AG04450 (cell line): ENCODE results near the gene POLD2. TPM values are rescaled to one million over a fixed set of nuclear protein-coding genes. Genes with fewer than 3 reads are reported as not detected.

ENCODE experiments used
- CTCF ChIA-PET: fragments of 300-600, 350-600 bp; formaldehyde crosslinking; extraction: SDS; loops from one replicate; lab custom pipeline; 2022; ENCODE audit warnings: antibody characterized with exemption, inconsistent platforms; lab: Charles Lee
- POLR2A ChIA-PET: fragments of 350-600 bp; formaldehyde crosslinking; extraction: SDS; loops from one replicate; lab custom pipeline; 2021; ENCODE audit warnings: antibody characterized with exemption, inconsistent platforms; lab: Yijun Ruan, JAX
- DNase-seq: peaks from one replicate; pipeline ENCODE4 v3.0.0-alpha.2; 2011; ENCODE audit warnings: low read depth, low spot score
- H3K27ac ChIP-seq: one replicate; pipeline ENCODE4 v1.5.1; 2012; ENCODE audit warnings: low read depth, low read length, control low read depth
- H3K27me3 ChIP-seq: one replicate; pipeline ENCODE4 v1.6.0; 2012; ENCODE audit warnings: low read length; ENCODE audit not compliant: control insufficient read depth, insufficient read depth
- H3K4me3 ChIP-seq: 2 replicates; pipeline ENCODE4 v1.5.1; 2011; ENCODE audit warnings: mild to moderate bottlenecking, low read depth, low read length, control low read depth
- H3K9me3 ChIP-seq: 2 replicates; pipeline ENCODE4 v1.5.1; 2012; ENCODE audit warnings: low read length; ENCODE audit not compliant: control insufficient read depth, insufficient read depth
- polyA plus RNA-seq: library from polyadenylated mRNA; depleted of rRNA; stranded (reverse); fragments of >200 nt; gene quantifications from 2 replicates; pipeline ENCODE4 v1.2.3, GENCODE V29; 2011
- TF ChIP-seq, protein P1 (sequence below): IDR thresholded peaks from 2 replicates; pipeline ENCODE4 v1.5.1; 2011; ENCODE audit warnings: low read depth, low read length, control low read depth, inconsistent platforms

POLD2 gene
- polyA plus RNA-seq, 1 experiment, result 64.8 TPM

- POLR2A ChIA-PET, result no interaction called here
- no peak for DNase-seq
- CTCF ChIA-PET, result no interaction called here
- H3K4me3 ChIP-seq, result no peak overlapping the region
- H3K27me3 ChIP-seq, result no peaks in the 10 kb centered on the region
- TF ChIP-seq, protein P1, sequence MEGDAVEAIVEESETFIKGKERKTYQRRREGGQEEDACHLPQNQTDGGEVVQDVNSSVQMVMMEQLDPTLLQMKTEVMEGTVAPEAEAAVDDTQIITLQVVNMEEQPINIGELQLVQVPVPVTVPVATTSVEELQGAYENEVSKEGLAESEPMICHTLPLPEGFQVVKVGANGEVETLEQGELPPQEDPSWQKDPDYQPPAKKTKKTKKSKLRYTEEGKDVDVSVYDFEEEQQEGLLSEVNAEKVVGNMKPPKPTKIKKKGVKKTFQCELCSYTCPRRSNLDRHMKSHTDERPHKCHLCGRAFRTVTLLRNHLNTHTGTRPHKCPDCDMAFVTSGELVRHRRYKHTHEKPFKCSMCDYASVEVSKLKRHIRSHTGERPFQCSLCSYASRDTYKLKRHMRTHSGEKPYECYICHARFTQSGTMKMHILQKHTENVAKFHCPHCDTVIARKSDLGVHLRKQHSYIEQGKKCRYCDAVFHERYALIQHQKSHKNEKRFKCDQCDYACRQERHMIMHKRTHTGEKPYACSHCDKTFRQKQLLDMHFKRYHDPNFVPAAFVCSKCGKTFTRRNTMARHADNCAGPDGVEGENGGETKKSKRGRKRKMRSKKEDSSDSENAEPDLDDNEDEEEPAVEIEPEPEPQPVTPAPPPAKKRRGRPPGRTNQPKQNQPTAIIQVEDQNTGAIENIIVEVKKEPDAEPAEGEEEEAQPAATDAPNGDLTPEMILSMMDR, result no peak
- no peaks in the 10 kb centered on the region; the same call in 1 of the 2 replicates for H3K9me3 ChIP-seq
- H3K27ac ChIP-seq, result no peak overlapping the region
Measured at GRCh38 chr7:44103566-44103922, 19.8 kb downstream of the POLD2 start.

DNA sequence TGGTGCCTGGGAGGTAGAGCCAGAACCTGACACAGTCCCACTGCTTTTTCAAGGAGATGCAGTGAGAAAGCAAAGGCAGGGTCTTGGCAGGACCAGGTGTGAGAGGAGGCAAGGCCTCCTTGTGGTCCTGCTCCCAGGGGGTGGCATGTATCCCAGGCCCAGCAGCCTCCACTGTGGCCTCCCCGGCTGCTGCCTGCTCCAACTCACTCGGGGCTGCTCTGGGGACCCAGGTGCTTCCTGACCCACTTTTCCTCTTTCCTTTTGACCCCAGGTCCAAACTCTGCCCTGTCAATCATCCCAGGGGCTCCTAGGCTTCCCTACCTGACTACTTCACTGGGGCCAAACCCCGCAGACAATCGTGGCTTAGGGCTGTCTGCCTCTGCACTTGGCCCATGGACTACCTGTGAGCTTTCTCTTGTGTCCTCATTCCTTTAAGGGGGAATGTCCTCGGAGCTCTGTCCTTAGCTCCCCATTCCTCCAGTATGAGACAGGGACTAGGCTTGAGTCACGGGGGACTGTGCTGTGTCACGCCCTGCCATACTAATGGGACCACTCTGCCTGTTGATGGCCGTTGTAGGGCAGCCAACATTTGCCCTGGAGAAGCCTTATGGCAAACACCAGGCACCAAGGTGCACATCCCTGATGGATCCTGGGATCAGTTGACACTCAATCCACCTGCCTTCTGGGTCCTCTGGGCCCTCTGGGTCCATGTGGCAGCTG is 20.3 kb downstream of the POLD2 start:
- POLR2A ChIA-PET, result no interaction called here
- Histone ChIP-seq H3K9me3 (no peaks in the 10 kb centered on the region; the same call in 1 of the 2 replicates), H3K27me3 (no peaks in the 10 kb centered on the region), H3K4me3 (no peak overlapping the region), H3K27ac (peak overlapping the region; percentile 47)
- TF ChIP-seq, protein P1, result no peak
- CTCF ChIA-PET, result no interaction called here
- DNase-seq, result no peak

DNA sequence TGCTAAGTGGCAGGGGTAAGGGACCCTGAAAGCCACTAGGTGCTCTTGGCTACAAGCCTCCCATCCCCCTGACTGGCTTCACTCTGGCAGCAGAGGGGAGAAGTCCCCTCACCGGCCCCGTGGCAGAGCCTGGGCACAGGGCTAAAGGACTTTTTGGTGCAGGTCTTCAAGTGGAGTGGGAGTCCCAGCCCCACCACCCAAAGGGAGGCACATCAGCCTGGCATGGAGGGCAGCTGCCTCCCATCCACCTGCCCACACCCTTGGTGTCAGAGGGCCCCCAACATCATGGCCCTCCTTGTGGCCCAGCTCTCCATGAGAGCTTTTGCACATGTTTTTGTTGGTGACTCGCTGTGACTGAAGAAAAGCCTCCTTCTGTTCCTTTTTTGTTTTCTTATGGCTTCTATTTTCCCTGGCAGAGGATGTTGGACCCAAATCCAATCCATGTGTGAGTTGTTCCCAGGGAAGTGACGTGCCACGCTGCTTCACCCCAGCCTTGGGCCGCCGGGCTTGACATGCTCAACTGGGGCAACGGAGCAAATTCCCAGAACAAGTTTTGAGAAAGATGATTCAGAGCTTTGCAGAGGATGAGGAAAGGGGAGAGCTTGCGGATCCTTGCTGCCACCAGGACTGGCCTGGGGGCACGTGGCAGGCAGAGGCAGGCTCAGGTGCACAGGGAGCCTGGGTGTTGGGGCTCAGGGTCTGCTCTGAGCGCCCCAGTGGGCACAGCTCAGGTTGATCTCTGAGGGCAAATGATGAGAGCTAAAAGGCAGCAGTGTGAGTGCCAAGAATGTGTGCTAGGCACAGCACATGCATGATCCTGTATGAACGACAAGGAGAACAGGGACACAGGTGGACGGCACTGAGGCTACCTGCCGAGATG is 21.1 kb downstream of the POLD2 start:
- POLR2A ChIA-PET, result interaction anchor here (1.4 to 1.8 kb wide), 2 partner anchors 13 to 14 kb away, joined by 4 to 8 read pairs; no protein-coding TSS in a partner anchor
- CTCF ChIA-PET, result interaction anchor here (0.7 kb wide), 1 partner anchor 30 kb away, joined by 6 read pairs; no protein-coding TSS in a partner anchor
- Histone ChIP-seq H3K9me3 (no peaks in the 10 kb centered on the region; the same call in 1 of the 2 replicates), H3K27ac (peak overlapping the region; percentile 47), H3K4me3 (no peak overlapping the region), H3K27me3 (no peaks in the 10 kb centered on the region)
- TF ChIP-seq, protein P1, result no peak
- no peak for DNase-seq

GRCh38 chr7:44101303-44101965 is 21.9 kb downstream of the POLD2 start:
- Histone ChIP-seq H3K27ac (peak overlapping the region; percentile 85), H3K27me3 (no peaks in the 10 kb centered on the region), H3K4me3 (no peak overlapping the region), H3K9me3 (no peaks in the 10 kb centered on the region; the same call in 1 of the 2 replicates)
- CTCF ChIA-PET, result interaction anchor here (0.7 kb wide), 1 partner anchor 29 kb away, joined by 6 read pairs; no protein-coding TSS in a partner anchor
- POLR2A ChIA-PET, result interaction anchor here (1.4 to 1.8 kb wide), 2 partner anchors 13 to 14 kb away, joined by 4 to 8 read pairs; no protein-coding TSS in a partner anchor
- DNase-seq, result no peak
- TF ChIP-seq, protein P1, result no peak
